ENCODE data around the gene CLCA1. TPM values are rescaled to one million over a fixed set of nuclear protein-coding genes. Genes with fewer than 3 reads are reported as not detected.

CLCA1 gene
- polyA plus RNA-seq, 1 donor from 2014 or later: not detected

GRCh38 chr1:86504137-86504479 is 35.4 kb downstream of the CLCA1 start:
- Mint-ChIP-seq H3K36me3 (no peaks in the 10 kb centered on the region), H3K27me3 (peaks cover 6% of the 10 kb centered on the region), H3K9me3 (no peaks in the 10 kb centered on the region), H3K4me3 (peak overlapping the region in 2 of 4 donors; percentile 15 to 92), H3K4me1 (peaks cover 0 to 18% (median 2%) of the 10 kb centered on the region in 3 donors), H3K27ac (no peak overlapping the region)

- H3K4me1 Mint-ChIP-seq: peaks cover 0 to 16% (median 2%) of the 10 kb centered on the region in 3 donors
- no peak overlapping the region for H3K27ac Mint-ChIP-seq
- H3K9me3 Mint-ChIP-seq: peaks cover 0 to 2% (median 0%) of the 10 kb centered on the region in 3 donors
- H3K27me3 Mint-ChIP-seq: peaks cover 6% of the 10 kb centered on the region
- no peak overlapping the region for H3K4me3 Mint-ChIP-seq
- H3K36me3 Mint-ChIP-seq: no peaks in the 10 kb centered on the region
These were observed 36.3 kb downstream of the CLCA1 start for GRCh38 chr1:86504895-86505563.

DNA sequence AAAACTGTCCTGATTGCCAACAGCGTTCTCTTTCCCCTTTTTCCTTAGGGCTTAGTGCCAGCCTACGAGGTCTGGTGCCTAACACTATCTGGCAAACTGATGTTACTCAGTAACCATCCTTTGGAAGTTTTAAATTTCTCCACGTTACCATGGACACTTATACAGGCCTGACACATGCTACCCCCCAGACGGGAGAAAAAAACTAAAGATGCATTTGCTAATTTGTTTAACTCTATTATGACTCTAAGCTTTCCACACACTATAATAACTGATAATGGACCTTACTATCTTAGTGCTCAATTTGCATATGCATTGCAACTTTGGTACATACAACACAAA is 36.8 kb downstream of the CLCA1 start:
- H3K27me3 Mint-ChIP-seq: peaks cover 6% of the 10 kb centered on the region
- H3K4me1 Mint-ChIP-seq: peaks cover 0 to 14% (median 2%) of the 10 kb centered on the region in 3 donors
- peaks cover 0 to 2% (median 0%) of the 10 kb centered on the region in 3 donors for H3K9me3 Mint-ChIP-seq
- no peak overlapping the region for H3K27ac Mint-ChIP-seq
- H3K36me3 Mint-ChIP-seq: no peaks in the 10 kb centered on the region
- no peak overlapping the region for H3K4me3 Mint-ChIP-seq

GRCh38 chr1:86507935-86508582 is 39.3 kb downstream of the CLCA1 start:
- H3K27me3 Mint-ChIP-seq: peaks cover 6% of the 10 kb centered on the region
- H3K27ac Mint-ChIP-seq: no peak overlapping the region
- no peaks in the 10 kb centered on the region for H3K36me3 Mint-ChIP-seq
- H3K4me1 Mint-ChIP-seq: peaks cover 0 to 1% (median 0%) of the 10 kb centered on the region in 3 donors
- H3K9me3 Mint-ChIP-seq: peaks cover 0 to 2% (median 0%) of the 10 kb centered on the region in 3 donors
- H3K4me3 Mint-ChIP-seq: no peak overlapping the region

DNA sequence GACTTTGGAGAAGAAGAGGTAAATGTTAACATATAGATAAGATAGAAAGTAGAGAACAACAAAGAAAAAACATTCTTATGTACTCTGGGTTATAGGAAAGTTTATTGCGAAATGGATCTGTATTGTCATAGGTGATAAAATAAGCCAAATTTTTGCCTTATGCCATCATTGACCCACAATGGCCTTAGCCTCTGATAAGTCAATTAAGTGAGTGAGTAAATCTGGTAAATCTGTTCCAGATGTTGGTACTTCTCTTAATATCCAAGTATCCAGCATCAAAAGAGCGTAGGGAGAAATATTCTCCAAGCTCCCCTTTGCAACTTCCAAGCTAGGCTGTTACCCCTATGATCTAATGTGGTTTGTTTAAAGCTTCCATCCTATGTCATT is 39.8 kb downstream of the CLCA1 start:
- Mint-ChIP-seq H3K4me3 (no peak overlapping the region), H3K9me3 (peaks cover 0 to 2% (median 0%) of the 10 kb centered on the region in 3 donors), H3K36me3 (no peaks in the 10 kb centered on the region), H3K27me3 (peaks cover 6% of the 10 kb centered on the region), H3K27ac (no peak overlapping the region), H3K4me1 (no peaks in the 10 kb centered on the region)

DNA sequence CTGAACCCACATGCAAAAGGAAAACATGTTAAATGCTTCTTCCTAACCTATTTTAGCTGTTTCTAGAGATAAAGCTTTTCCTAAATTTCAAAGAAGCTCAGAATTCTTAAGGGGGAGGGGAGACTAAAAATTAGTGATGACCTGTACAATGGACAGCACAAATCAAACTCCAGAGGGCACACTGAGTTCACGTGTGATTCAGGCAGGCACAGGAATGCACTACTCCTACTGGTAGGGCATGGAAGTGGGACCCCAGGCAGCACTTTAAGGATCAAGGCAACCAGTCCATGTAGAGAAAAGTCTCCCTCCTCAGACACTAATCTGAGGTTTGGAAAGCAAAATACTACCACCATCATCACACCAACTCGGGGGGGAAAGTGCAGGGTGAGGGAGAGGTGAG is 46.9 kb downstream of the CLCA1 start:
- Mint-ChIP-seq H3K36me3 (no peaks in the 10 kb centered on the region), H3K27ac (no peak overlapping the region), H3K4me3 (no peak overlapping the region), H3K9me3 (peaks cover 0 to 2% (median 0%) of the 10 kb centered on the region in 3 donors), H3K4me1 (no peaks in the 10 kb centered on the region), H3K27me3 (no peaks in the 10 kb centered on the region)

GRCh38 chr1:86516335-86516734 is 47.6 kb downstream of the CLCA1 start:
- Mint-ChIP-seq H3K36me3 (no peaks in the 10 kb centered on the region), H3K27me3 (no peaks in the 10 kb centered on the region), H3K27ac (no peak overlapping the region), H3K9me3 (peaks cover 0 to 2% (median 0%) of the 10 kb centered on the region in 3 donors), H3K4me3 (no peak overlapping the region), H3K4me1 (no peaks in the 10 kb centered on the region)

GRCh38 chr1:86517336-86517735 is 48.6 kb downstream of the CLCA1 start:
- Mint-ChIP-seq H3K27me3 (no peaks in the 10 kb centered on the region), H3K36me3 (no peaks in the 10 kb centered on the region), H3K4me3 (no peak overlapping the region), H3K9me3 (peaks cover 0 to 2% (median 0%) of the 10 kb centered on the region in 3 donors), H3K27ac (no peak overlapping the region), H3K4me1 (no peaks in the 10 kb centered on the region)

DNA sequence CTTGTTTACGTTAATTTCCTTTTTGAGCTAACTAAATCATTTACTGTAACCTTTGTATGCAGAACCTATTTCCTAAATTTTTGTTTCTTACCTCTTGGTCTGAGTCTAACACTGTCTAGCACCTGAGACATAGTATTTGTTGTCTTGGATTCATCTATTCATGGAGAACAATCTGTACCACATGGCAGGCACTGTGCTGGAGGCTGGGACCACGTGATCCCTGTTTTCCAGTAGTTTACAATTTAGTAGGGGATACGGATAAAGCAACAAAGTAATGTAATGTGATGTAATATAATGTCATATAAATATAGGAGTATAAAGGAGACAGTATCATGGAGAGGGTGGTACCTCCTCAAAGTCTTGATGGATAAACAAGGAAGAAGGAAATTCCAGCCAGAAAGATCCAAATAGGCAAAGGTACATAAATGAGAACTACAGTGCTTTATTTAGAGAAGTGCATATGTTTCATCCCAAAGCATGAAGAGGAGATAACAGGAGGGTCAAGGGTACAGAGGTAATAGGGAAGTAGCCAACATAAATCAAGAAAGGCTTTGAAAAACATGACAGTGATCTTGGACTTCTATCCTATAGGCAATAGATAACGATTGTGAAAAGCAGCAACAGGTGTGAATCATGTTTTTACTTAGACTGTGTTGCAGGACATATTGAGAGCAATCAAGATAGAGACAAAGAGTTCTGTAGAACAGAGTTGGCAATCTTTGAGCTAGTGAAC is 52.2 kb downstream of the CLCA1 start:
- Mint-ChIP-seq H3K27me3 (no peaks in the 10 kb centered on the region), H3K4me1 (no peaks in the 10 kb centered on the region), H3K9me3 (peaks cover 0 to 2% (median 0%) of the 10 kb centered on the region in 3 donors), H3K27ac (no peak overlapping the region), H3K36me3 (no peaks in the 10 kb centered on the region), H3K4me3 (no peak overlapping the region)

GRCh38 chr1:86521522-86521891 is 52.8 kb downstream of the CLCA1 start:
- Mint-ChIP-seq H3K36me3 (no peaks in the 10 kb centered on the region), H3K9me3 (peaks cover 0 to 2% (median 0%) of the 10 kb centered on the region in 3 donors), H3K4me1 (no peaks in the 10 kb centered on the region), H3K27me3 (no peaks in the 10 kb centered on the region), H3K4me3 (no peak overlapping the region), H3K27ac (no peak overlapping the region)

- Mint-ChIP-seq H3K9me3 (peaks cover 0 to 2% (median 0%) of the 10 kb centered on the region in 3 donors), H3K27me3 (no peaks in the 10 kb centered on the region), H3K36me3 (no peaks in the 10 kb centered on the region), H3K4me3 (no peak overlapping the region), H3K27ac (no peak overlapping the region), H3K4me1 (no peaks in the 10 kb centered on the region)
These were observed 53.5 kb downstream of the CLCA1 start for GRCh38 chr1:86522240-86522639.

GRCh38 chr1:86523670-86524354 is 55.1 kb downstream of the CLCA1 start:
- peaks cover 0 to 3% (median 0%) of the 10 kb centered on the region in 3 donors for H3K9me3 Mint-ChIP-seq
- no peak overlapping the region for H3K27ac Mint-ChIP-seq
- no peaks in the 10 kb centered on the region for H3K36me3 Mint-ChIP-seq
- no peaks in the 10 kb centered on the region for H3K4me1 Mint-ChIP-seq
- no peaks in the 10 kb centered on the region for H3K27me3 Mint-ChIP-seq
- H3K4me3 Mint-ChIP-seq: no peak overlapping the region

DNA sequence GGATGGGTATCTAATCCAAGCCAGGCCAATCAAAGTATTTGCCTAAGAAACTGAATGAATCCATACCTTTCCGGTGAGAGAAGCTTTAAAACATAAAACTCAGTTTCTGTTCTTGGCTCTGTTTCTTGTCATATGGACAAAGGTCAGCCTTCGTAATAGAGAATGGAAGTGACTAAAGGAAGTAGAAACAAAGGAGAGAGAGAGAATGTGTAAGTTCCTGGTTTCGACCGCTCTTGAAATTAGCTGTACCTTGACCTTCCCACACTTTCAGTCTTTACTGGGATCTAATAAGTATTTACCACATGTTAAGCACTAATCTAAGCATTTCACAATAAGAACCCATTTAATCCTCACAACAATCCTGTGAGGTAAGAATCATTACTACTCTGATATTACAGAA is 58.6 kb downstream of the CLCA1 start:
- no peaks in the 10 kb centered on the region for H3K27me3 Mint-ChIP-seq
- peaks cover 0 to 4% (median 3%) of the 10 kb centered on the region in 3 donors for H3K9me3 Mint-ChIP-seq
- no peaks in the 10 kb centered on the region for H3K4me1 Mint-ChIP-seq
- H3K36me3 Mint-ChIP-seq: no peaks in the 10 kb centered on the region
- no peak overlapping the region for H3K4me3 Mint-ChIP-seq
- H3K27ac Mint-ChIP-seq: no peak overlapping the region

- peaks cover 2% of the 10 kb centered on the region for H3K27me3 Mint-ChIP-seq
- no peak overlapping the region for H3K27ac Mint-ChIP-seq
- no peaks in the 10 kb centered on the region for H3K4me1 Mint-ChIP-seq
- no peak overlapping the region for H3K4me3 Mint-ChIP-seq
- H3K36me3 Mint-ChIP-seq: no peaks in the 10 kb centered on the region
- H3K9me3 Mint-ChIP-seq: peaks cover 0 to 6% (median 4%) of the 10 kb centered on the region in 3 donors
These were observed 61.6 kb downstream of the CLCA1 start for GRCh38 chr1:86530211-86530845.

Data from IgD-negative memory B cell (primary cell).